ENCODE results near the gene F2RL1. TPM values are rescaled to one million over a fixed set of nuclear protein-coding genes. Genes with fewer than 3 reads are reported as not detected.
"Not testable (repeated sequence)": the region's sequence is repeated elsewhere in the genome, so short reads cannot be mapped to it uniquely, and the experiment has no call there.

Gene F2RL1
- total and polyA plus RNA-seq, 2 of the 8 experiments (the other 6 are each of a cell fraction or from before 2014, with no cell fraction given): 23.2 to 26.6 TPM

DNA sequence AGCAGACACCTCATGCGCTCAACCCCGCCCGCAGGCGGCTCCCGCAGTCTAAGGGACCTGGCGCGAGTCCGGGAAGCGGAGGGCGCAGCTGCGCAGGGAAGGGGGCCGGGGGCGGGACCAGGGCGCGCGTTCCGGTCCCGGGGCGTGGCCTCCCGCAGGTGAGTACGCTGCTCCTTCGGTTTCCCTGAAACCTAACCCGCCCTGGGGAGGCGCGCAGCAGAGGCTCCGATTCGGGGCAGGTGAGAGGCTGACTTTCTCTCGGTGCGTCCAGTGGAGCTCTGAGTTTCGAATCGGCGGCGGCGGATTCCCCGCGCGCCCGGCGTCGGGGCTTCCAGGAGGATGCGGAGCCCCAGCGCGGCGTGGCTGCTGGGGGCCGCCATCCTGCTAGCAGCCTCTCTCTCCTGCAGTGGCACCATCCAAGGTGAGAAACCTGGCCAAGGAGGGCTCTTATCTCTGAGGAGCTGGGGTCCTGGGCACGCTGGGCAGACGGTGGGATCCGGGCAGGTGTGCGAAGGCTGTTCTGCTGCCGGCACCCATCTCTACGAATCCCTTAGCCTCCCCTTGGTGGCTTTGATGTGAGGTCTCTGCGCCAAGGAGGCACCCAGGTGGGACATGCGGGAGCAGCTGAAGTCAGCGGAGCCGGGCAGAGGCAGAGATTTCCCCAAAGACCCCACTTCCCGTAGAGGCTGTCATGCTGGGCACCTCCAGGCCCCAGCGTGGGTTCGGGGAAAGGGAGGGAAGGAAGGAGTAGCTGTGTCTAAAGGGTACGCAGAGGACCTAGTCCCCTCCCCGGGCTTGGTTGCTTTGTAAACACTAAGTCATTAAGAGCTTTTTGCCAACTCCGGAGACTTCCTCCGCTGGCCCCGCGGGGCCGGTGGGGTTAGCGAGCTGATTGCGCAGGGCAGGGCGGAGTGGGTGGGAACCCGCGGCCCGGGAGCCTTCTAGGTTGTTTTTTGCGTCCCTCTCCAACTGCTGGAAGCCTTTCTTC, at the start of gene F2RL1 (continued):
- TF ChIP-seq KDM1A (IDR thresholded peaks at IDR 0.05; ENCODE audit: borderline replicate concordance, low read length) (0 out of 2 replicates have a peak, but pooled peaks have one; percentile 8), CHD1 (IDR thresholded peaks at IDR 0.05; ENCODE audit: low read depth, low read length) (no peak), RAD21 (IDR thresholded peaks at IDR 0.05 in 1 of 2, conservative IDR thresholded peaks at IDR 0.05 in 1 of 2; ENCODE audit: low read depth in 2 of 2, low read length in 2 of 2) (peak in 1 of 2 experiments; percentile 32; a peak in 1 of 4 replicates), CREB1 (IDR thresholded peaks at IDR 0.05) (no peak)
- TF ChIP-seq, protein P1, sequence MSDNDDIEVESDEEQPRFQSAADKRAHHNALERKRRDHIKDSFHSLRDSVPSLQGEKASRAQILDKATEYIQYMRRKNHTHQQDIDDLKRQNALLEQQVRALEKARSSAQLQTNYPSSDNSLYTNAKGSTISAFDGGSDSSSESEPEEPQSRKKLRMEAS (IDR thresholded peaks at IDR 0.05): peak; percentile 54; the same call in 1 of the 2 replicates

DNA sequence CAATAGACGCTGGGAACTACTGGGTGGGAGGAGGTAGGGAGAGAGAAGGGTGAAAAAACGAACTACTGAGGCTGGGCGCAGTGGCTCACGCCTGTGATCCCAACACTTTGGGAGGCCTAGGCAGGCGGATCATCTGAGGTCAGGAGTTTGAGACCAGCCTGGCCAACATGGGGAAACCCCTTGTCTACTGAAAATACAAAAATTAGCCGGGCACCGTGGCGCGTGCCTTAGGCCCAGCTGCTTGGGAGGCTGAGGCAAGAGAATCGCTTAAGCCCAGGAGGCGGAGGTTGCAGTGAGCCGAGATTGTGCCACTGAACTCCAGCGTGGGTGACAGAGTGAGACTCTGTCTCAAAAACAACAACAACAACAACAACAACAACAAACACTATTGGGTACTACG, 47.8 kb upstream of the F2RL1 start:
- H3K4me1 ChIP-seq (replicated peaks in 1 of 4; ENCODE audit: control insufficient read depth in 3 of 4, insufficient read depth in 4 of 4, low read length in 3 of 4); H2BK15ac ChIP-seq (ENCODE audit: low read length); H2AK5ac ChIP-seq (ENCODE audit: low read depth, low read length); H3K79me2 ChIP-seq (ENCODE audit: control insufficient read depth in 1 of 2, insufficient read depth in 2 of 2, low read length in 2 of 2); H2AFZ ChIP-seq (ENCODE audit: low read length); CTCF ChIA-PET (ENCODE audit: partially characterized antibody); H4K20me1 ChIP-seq (replicated peaks in 1 of 2; ENCODE audit: control insufficient read depth in 1 of 2, insufficient read depth in 2 of 2, low read length in 2 of 2); H3K14ac ChIP-seq (ENCODE audit: insufficient read length); H3K4me2 ChIP-seq (ENCODE audit: insufficient read depth in 1 of 2, low read depth in 2 of 2, low read length in 2 of 2); H3K9me3 ChIP-seq (ENCODE audit: insufficient read depth in 2 of 2, low read depth in 1 of 2, low read length in 1 of 2); H3K23me2 ChIP-seq (ENCODE audit: low read depth, low read length); FAIRE-seq; H4K91ac ChIP-seq (replicated peaks; ENCODE audit: insufficient read length, low read length); H3K4ac ChIP-seq (replicated peaks; ENCODE audit: insufficient read length, low read depth, low read length); H2BK12ac ChIP-seq (ENCODE audit: low read depth, low read length); POLR2A ChIA-PET (ENCODE audit: partially characterized antibody); H2BK5ac ChIP-seq (ENCODE audit: low read depth, low read length); H2BK20ac ChIP-seq (ENCODE audit: low read length); H3K9ac ChIP-seq (replicated peaks in 1 of 4; ENCODE audit: extremely low read depth in 1 of 4, low read depth in 3 of 4, low read length in 3 of 4); H2BK120ac ChIP-seq (replicated peaks; ENCODE audit: low read depth, low read length); H4K8ac ChIP-seq (ENCODE audit: extremely low read depth, insufficient read depth, low read length); H4K5ac ChIP-seq (ENCODE audit: insufficient read length, low read depth, low read length); H3K18ac ChIP-seq (ENCODE audit: extremely low read depth, low read length); H3K4me3 ChIP-seq (ENCODE audit: extremely low read depth in 1 of 4, insufficient read depth in 2 of 4, low read depth in 3 of 4, low read length in 4 of 4); H3K56ac ChIP-seq (replicated peaks; ENCODE audit: insufficient read length, low read depth, low read length); H3K36me3 ChIP-seq (ENCODE audit: control insufficient read depth in 2 of 4, insufficient read depth in 4 of 4, low read length in 3 of 4); H3K23ac ChIP-seq (ENCODE audit: insufficient read length); H3K27ac ChIP-seq (ENCODE audit: low read depth, low read length); H3K79me1 ChIP-seq (ENCODE audit: low read depth, low read length); H3K27me3 ChIP-seq (replicated peaks in 1 of 4; ENCODE audit: control insufficient read depth in 3 of 4, extremely low read depth in 1 of 4, insufficient read depth in 3 of 4, low read length in 3 of 4); DNase-seq (ENCODE audit: low read depth in 1 of 2, low spot score in 2 of 2): not testable (repeated sequence)
- 92% methylated on average over 14 of the region's 14 CpGs; no CpG with 5 or more reads in 1 of the 2 experiments for WGBS, 2 experiments (ENCODE audit: extremely low coverage in 1 of 2, insufficient coverage in 1 of 2, insufficient read length in 1 of 2, insufficient replicate concordance in 2 of 2, low coverage in 1 of 2, low lambda C conversion rate in 2 of 2, missing lambda C conversion rate in 1 of 2)
